Esophagus muscularis mucosa (tissue), 4 donors: Measurements from ENCODE around the gene FAM131B. TPM values are rescaled to one million over a fixed set of nuclear protein-coding genes. Genes with fewer than 3 reads are reported as not detected.
A peak's percentile ranks its signal among the peaks of the same experiment; 100 is the strongest.

Source experiments
- DNase-seq: peaks from one replicate; pipeline ENCODE4 v3.0.0-alpha.2; 2017; ENCODE audit errors: extremely low spot score
- H3K27ac ChIP-seq, 4 donors: fragments of 200-600 bp; sonication (generic); replicated peaks in 1 of 4; 1 replicate in 3 of 4; 2 replicates in 1 of 4; pipeline ENCODE4 v1.5.1; 2016 to 2019; ENCODE audit warnings: mild to moderate bottlenecking in 1 of 4
- H3K27me3 ChIP-seq, 4 donors: fragments of 200-600 bp; sonication (generic); one replicate each; pipeline versions ENCODE4 v1.5.1 to v1.6.0; 2016 to 2019
- H3K36me3 ChIP-seq, 4 donors: fragments of 200-600 bp; sonication (generic); one replicate each; pipeline ENCODE4 v1.5.1; 2016 to 2019
- H3K4me1 ChIP-seq, 4 donors: fragments of 200-600 bp; sonication (generic); one replicate each; pipeline ENCODE4 v1.5.1; 2016 to 2019
- H3K4me3 ChIP-seq, 4 donors: fragments of 200-600 bp; sonication (generic); 1 replicate in 2 of 4; 2 replicates in 2 of 4; pipeline ENCODE4 v1.5.1; 2016 to 2019; ENCODE audit warnings: mild to moderate bottlenecking in 4 of 4, moderate library complexity in 1 of 4
- H3K9me3 ChIP-seq, 4 donors: fragments of 200-600 bp; sonication (generic); 1 replicate in 3 of 4; 2 replicates in 1 of 4; pipeline ENCODE4 v1.5.1; 2016 to 2019
- CTCF ChIP-seq, 3 experiments: fragments of 200-600 bp in 2 of 3; fragments of 450-650 bp in 1 of 3; sonication (generic) in 2 of 3; IDR thresholded peaks; one replicate each; pipeline ENCODE4 v1.5.1; 2017 to 2019; ENCODE audit warnings: antibody characterized with exemption in 3 of 3, mild to moderate bottlenecking in 2 of 3, moderate library complexity in 1 of 3
- EP300 ChIP-seq: sonication (generic); formaldehyde crosslinking; IDR thresholded peaks from one replicate; pipeline ENCODE4 v1.6.1; 2017; ENCODE audit warnings: antibody characterized with exemption
- POLR2A ChIP-seq: fragments of 450-650 bp; IDR thresholded peaks from one replicate; pipeline ENCODE4 v1.6.1; 2017; ENCODE audit warnings: antibody characterized with exemption, moderate library complexity, mild to moderate bottlenecking, low read depth
- POLR2AphosphoS5 ChIP-seq, 2 donors: sonication (generic); formaldehyde crosslinking; IDR thresholded peaks; one replicate each; pipeline ENCODE4 v1.6.1; 2017; ENCODE audit warnings: antibody characterized with exemption in 2 of 2
- WGBS: methylation state at CpG from one replicate; pipeline ENCODE4 v1.1.5; 2018; 5-methylcytosine and 5-hydroxymethylcytosine counted together
- intact Hi-C: fragments of 100-400 bp; cut with DNase I; formaldehyde crosslinking; loops from one replicate; pipeline ENCODE4 v1.15.1; 2023
- total RNA-seq, 4 donors: library from RNA; depleted of rRNA; stranded (reverse); fragments of >200 nt; gene quantifications; one replicate each; pipeline versions ENCODE4 v1.1.0 to v1.2.1, GENCODE V29; 2016

Gene FAM131B
- total RNA-seq, 4 donors from 2014 or later: 0.42 to 2.0 (median 1.3) TPM

- DNase-seq: no peak
- H3K36me3 ChIP-seq: no peaks in the 10 kb centered on the region
- no peaks in the 10 kb centered on the region for H3K27me3 ChIP-seq
- no peak overlapping the region for H3K27ac ChIP-seq
- H3K4me1 ChIP-seq: peaks cover 0 to 5% (median 0%) of the 10 kb centered on the region in 4 donors
- intact Hi-C loops: no loop called here
- no peak overlapping the region for H3K4me3 ChIP-seq
- no peak for TF ChIP-seq POLR2A
- TF ChIP-seq CTCF (IDR thresholded peaks at IDR 0.05): no peak
- TF ChIP-seq POLR2AphosphoS5 (IDR thresholded peaks at IDR 0.05): no peak
- TF ChIP-seq EP300: no peak
- no peaks in the 10 kb centered on the region for H3K9me3 ChIP-seq
- 68% methylated on average over 12 of the region's 12 CpGs for WGBS
Observed at GRCh38 chr7:143323653-143324052, 38.9 kb downstream of the FAM131B start.

DNA sequence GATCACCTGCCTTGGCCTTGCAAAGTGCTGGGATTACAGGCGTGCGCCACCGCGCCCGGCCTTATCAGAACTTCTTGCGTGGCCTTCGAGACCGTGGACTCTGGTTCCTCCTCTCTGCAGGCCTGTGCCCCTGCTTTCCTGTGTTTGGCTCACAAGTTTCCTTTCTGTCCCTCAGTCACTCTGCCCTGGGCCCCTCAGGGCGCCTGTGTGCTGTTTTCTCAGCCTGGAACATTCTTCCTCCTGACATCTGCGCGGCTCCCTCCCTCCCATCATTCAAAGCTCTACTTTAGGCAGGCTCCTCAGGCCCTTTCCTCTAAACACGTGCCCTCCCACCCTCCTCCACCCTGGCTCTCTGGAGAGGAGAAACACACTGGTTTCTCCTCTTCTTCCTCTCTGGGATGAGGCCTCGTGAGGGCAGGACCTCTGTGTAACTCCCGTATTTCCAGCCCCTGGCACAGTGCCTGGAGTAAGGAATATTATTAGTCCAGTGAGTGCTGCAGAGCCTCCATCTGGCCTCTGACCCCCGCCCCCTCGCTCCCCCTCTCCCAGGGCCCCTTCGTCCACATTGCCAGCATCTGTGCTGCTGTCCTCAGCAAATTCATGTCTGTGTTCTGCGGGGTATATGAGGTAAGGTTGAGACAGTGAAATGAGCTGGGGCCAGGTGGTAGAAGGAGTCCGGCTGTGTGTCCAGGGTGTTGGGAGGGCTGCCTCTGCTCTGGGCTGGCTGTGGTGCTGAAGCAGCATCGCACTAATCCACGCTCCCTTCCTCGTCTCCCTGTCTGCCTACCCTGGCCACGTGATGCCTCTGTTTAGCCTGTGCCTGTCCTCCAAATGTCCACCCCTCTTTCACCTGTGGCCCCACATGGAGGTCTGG, 39.5 kb downstream of the FAM131B start:
- WGBS: 76% methylated on average over 19 of the region's 23 CpGs
- no peaks in the 10 kb centered on the region for H3K9me3 ChIP-seq
- H3K36me3 ChIP-seq: no peaks in the 10 kb centered on the region
- intact Hi-C loops: no loop called here
- no peak overlapping the region for H3K27ac ChIP-seq
- TF ChIP-seq POLR2AphosphoS5 (IDR thresholded peaks at IDR 0.05): no peak
- no peak for TF ChIP-seq POLR2A
- TF ChIP-seq EP300: no peak
- no peak for TF ChIP-seq CTCF (IDR thresholded peaks at IDR 0.05)
- H3K27me3 ChIP-seq: no peaks in the 10 kb centered on the region
- DNase-seq: no peak
- no peak overlapping the region for H3K4me3 ChIP-seq
- peaks cover 0 to 5% (median 0%) of the 10 kb centered on the region in 4 donors for H3K4me1 ChIP-seq

DNA sequence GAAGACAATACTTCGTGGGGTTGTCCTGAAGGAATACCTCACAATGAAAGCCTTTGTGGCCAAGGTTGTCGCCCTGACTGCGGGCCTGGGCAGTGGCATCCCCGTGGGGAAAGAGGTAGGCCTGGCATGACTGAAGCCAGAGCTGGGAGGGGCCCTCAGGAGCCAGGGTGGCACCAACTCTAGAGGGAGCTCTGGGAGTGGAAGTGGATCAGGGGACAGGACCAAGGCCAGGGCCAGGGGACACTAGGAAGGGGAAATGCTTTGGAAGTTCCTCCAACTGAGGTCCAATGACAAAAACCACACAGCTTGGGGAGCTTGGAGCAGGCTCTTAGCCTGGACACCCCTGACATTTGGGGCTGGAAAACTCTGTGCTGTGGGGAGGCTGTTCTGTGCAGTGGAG, 40.8 kb downstream of the FAM131B start:
- Histone ChIP-seq H3K36me3 (no peaks in the 10 kb centered on the region), H3K27me3 (no peaks in the 10 kb centered on the region), H3K9me3 (no peaks in the 10 kb centered on the region), H3K4me3 (no peak overlapping the region), H3K27ac (no peak overlapping the region), H3K4me1 (peaks cover 0 to 5% (median 0%) of the 10 kb centered on the region in 4 donors)
- 90% methylated on average over 4 of the region's 4 CpGs for WGBS
- intact Hi-C loops: no loop called here
- peak in 1 of 3 experiments; percentile 25 for TF ChIP-seq CTCF (IDR thresholded peaks at IDR 0.05)
- TF ChIP-seq POLR2AphosphoS5 (IDR thresholded peaks at IDR 0.05): no peak
- no peak for DNase-seq

GRCh38 chr7:143321242-143321641, 41.3 kb downstream of the FAM131B start:
- H3K4me1 ChIP-seq: peaks cover 0 to 5% (median 0%) of the 10 kb centered on the region in 4 donors
- intact Hi-C loops: no loop called here
- no peak for DNase-seq
- H3K36me3 ChIP-seq: no peaks in the 10 kb centered on the region
- TF ChIP-seq POLR2AphosphoS5 (IDR thresholded peaks at IDR 0.05): no peak
- TF ChIP-seq EP300: no peak
- TF ChIP-seq POLR2A: no peak
- no peak for TF ChIP-seq CTCF (IDR thresholded peaks at IDR 0.05)
- H3K9me3 ChIP-seq: no peaks in the 10 kb centered on the region
- H3K4me3 ChIP-seq: no peak overlapping the region
- no peaks in the 10 kb centered on the region for H3K27me3 ChIP-seq
- WGBS: 97% methylated on average over 10 of the region's 10 CpGs
- H3K27ac ChIP-seq: no peak overlapping the region

GRCh38 chr7:143320620-143321019, 41.9 kb downstream of the FAM131B start:
- intact Hi-C loops: no loop called here
- 92% methylated on average over 8 of the region's 9 CpGs for WGBS
- no peak overlapping the region for H3K4me3 ChIP-seq
- TF ChIP-seq EP300: no peak
- no peak for TF ChIP-seq CTCF (IDR thresholded peaks at IDR 0.05)
- no peak for TF ChIP-seq POLR2AphosphoS5 (IDR thresholded peaks at IDR 0.05)
- TF ChIP-seq POLR2A: no peak
- H3K27ac ChIP-seq: no peak overlapping the region
- no peak for DNase-seq
- no peaks in the 10 kb centered on the region for H3K27me3 ChIP-seq
- no peaks in the 10 kb centered on the region for H3K36me3 ChIP-seq
- no peaks in the 10 kb centered on the region for H3K9me3 ChIP-seq
- peaks cover 0 to 5% (median 0%) of the 10 kb centered on the region in 4 donors for H3K4me1 ChIP-seq
